HG03469 (cell line): ENCODE results near the gene MPPED2.

ENCODE experiments used
- ATAC-seq: cut with Tn5 transposase; IDR thresholded peaks from one replicate; pipeline ENCODE4 v1.9.1; 2021; ENCODE audit warnings: mild to moderate bottlenecking, moderate library complexity, moderate number of reproducible peaks; ENCODE audit not compliant: unreplicated experiment

The MPPED2 gene

GRCh38 chr11:30535818-30536217 lies 50.3 kb downstream of the MPPED2 start:
- ATAC-seq: no peak

GRCh38 chr11:30533445-30533947 lies 52.7 kb downstream of the MPPED2 start:
- no peak for ATAC-seq

- ATAC-seq: no peak
These were observed 58.6 kb downstream of the MPPED2 start for GRCh38 chr11:30527566-30527965.

GRCh38 chr11:30526558-30526957 lies 59.6 kb downstream of the MPPED2 start:
- no peak for ATAC-seq

- no peak for ATAC-seq
These were observed 63.5 kb downstream of the MPPED2 start for GRCh38 chr11:30522536-30523243.

- no peak for ATAC-seq
These were observed 64.7 kb downstream of the MPPED2 start for GRCh38 chr11:30521297-30522071.

- ATAC-seq: no peak
These were observed 73.1 kb downstream of the MPPED2 start for GRCh38 chr11:30513087-30513486.

GRCh38 chr11:30511408-30511807 lies 74.7 kb downstream of the MPPED2 start:
- ATAC-seq: no peak

- no peak for ATAC-seq
These were observed 75.4 kb downstream of the MPPED2 start for GRCh38 chr11:30510750-30511149.

GRCh38 chr11:30509364-30509763 lies 76.8 kb downstream of the MPPED2 start:
- ATAC-seq: no peak

GRCh38 chr11:30508594-30508993 lies 77.6 kb downstream of the MPPED2 start:
- no peak for ATAC-seq

GRCh38 chr11:30505603-30506002 lies 80.5 kb downstream of the MPPED2 start:
- ATAC-seq: no peak

- ATAC-seq: no peak
These were observed 81.7 kb downstream of the MPPED2 start for GRCh38 chr11:30504468-30504867.

- no peak for ATAC-seq
These were observed 83.0 kb downstream of the MPPED2 start for GRCh38 chr11:30503156-30503555.

GRCh38 chr11:30502305-30502704 lies 83.8 kb downstream of the MPPED2 start:
- ATAC-seq: no peak

- no peak for ATAC-seq
These were observed 84.4 kb downstream of the MPPED2 start for GRCh38 chr11:30501744-30502143.

- no peak for ATAC-seq
These were observed 86.2 kb downstream of the MPPED2 start for GRCh38 chr11:30499940-30500339.

GRCh38 chr11:30497600-30497999 lies 88.6 kb downstream of the MPPED2 start:
- no peak for ATAC-seq

- no peak for ATAC-seq
These were observed 89.2 kb downstream of the MPPED2 start for GRCh38 chr11:30496935-30497334.

- ATAC-seq: no peak
These were observed 90.7 kb downstream of the MPPED2 start for GRCh38 chr11:30495437-30495836.

- no peak for ATAC-seq
These were observed 96.6 kb downstream of the MPPED2 start for GRCh38 chr11:30489511-30489910.

GRCh38 chr11:30489076-30489475 lies 97.1 kb downstream of the MPPED2 start:
- ATAC-seq: no peak
